H9 (cell line): ENCODE measurements around the gene PEDS1. TPM values are rescaled to one million over a fixed set of nuclear protein-coding genes. Genes with fewer than 3 reads are reported as not detected.

Source experiments
- DNase-seq: peaks from one replicate; pipeline ENCODE4 v3.0.0-alpha.2; 2017
- H2AFZ ChIP-seq: one replicate; pipeline ENCODE4 v1.6.1; 2013; ENCODE audit warnings: mild to moderate bottlenecking, low read length, control low read depth, moderate library complexity
- H2AK5ac ChIP-seq: 2 replicates; pipeline ENCODE4 v1.6.1; 2013; ENCODE audit warnings: low read length, control low read depth, mixed read lengths; ENCODE audit not compliant: insufficient read length
- H2BK120ac ChIP-seq: one replicate; pipeline ENCODE4 v1.6.1; 2013; ENCODE audit warnings: low read depth, mild to moderate bottlenecking, low read length, control low read depth, inconsistent platforms; ENCODE audit not compliant: poor library complexity, severe bottlenecking
- H2BK12ac ChIP-seq: 2 replicates; pipeline ENCODE4 v1.6.1; 2013; ENCODE audit warnings: low read length, control low read depth, mixed read lengths, low read depth; ENCODE audit not compliant: insufficient read length
- H2BK15ac ChIP-seq: 2 replicates; pipeline ENCODE4 v1.6.1; 2013; ENCODE audit warnings: low read depth, low read length, control low read depth
- H2BK20ac ChIP-seq: one replicate; pipeline ENCODE4 v1.6.1; 2013; ENCODE audit warnings: low read depth, mild to moderate bottlenecking, low read length, control low read depth, inconsistent platforms; ENCODE audit not compliant: poor library complexity, severe bottlenecking
- H2BK5ac ChIP-seq: 2 replicates; pipeline ENCODE4 v1.6.1; 2013; ENCODE audit warnings: low read length, control low read depth, mixed read lengths; ENCODE audit not compliant: insufficient read length
- H3K14ac ChIP-seq: 2 replicates; pipeline ENCODE4 v1.6.1; 2013; ENCODE audit warnings: low read length, control low read depth; ENCODE audit not compliant: insufficient read depth
- H3K18ac ChIP-seq: 2 replicates; pipeline ENCODE4 v1.6.1; 2013; ENCODE audit warnings: low read depth, mild to moderate bottlenecking, mixed read lengths, low read length, control low read depth; ENCODE audit not compliant: insufficient read length
- H3K23ac ChIP-seq: 2 replicates; pipeline ENCODE4 v1.6.1; 2013; ENCODE audit warnings: low read length, control low read depth, mixed read lengths, low read depth; ENCODE audit not compliant: insufficient read length
- H3K23me2 ChIP-seq: 2 replicates; pipeline ENCODE4 v1.6.1; 2013; ENCODE audit warnings: low read depth, mild to moderate bottlenecking, mixed read lengths, low read length, control low read depth; ENCODE audit not compliant: insufficient read length, poor library complexity, severe bottlenecking
- H3K27ac ChIP-seq: 2 replicates; pipeline ENCODE4 v1.5.1; 2013; ENCODE audit warnings: low read length, control low read depth, mixed read lengths, low read depth; ENCODE audit not compliant: insufficient read length
- H3K27me3 ChIP-seq: 2 replicates; pipeline ENCODE4 v1.6.1; 2013; ENCODE audit warnings: low read length, control low read depth, inconsistent platforms; ENCODE audit not compliant: insufficient read depth
- H3K4ac ChIP-seq: 2 replicates; pipeline ENCODE4 v1.6.1; 2013; ENCODE audit warnings: low read depth, mild to moderate bottlenecking, control low read depth, inconsistent platforms, low read length, moderate library complexity
- H3K4me1 ChIP-seq: 2 replicates; pipeline ENCODE4 v1.6.1; 2013; ENCODE audit warnings: low read length, control low read depth, inconsistent platforms; ENCODE audit not compliant: insufficient read depth
- H3K4me2 ChIP-seq: 2 replicates; pipeline ENCODE4 v1.6.1; 2013; ENCODE audit warnings: low read length, control low read depth, mixed read lengths; ENCODE audit not compliant: insufficient read length, insufficient read depth
- H3K56ac ChIP-seq: 2 replicates; pipeline ENCODE4 v1.6.1; 2013; ENCODE audit warnings: low read depth, mild to moderate bottlenecking, mixed read lengths, low read length, control low read depth; ENCODE audit not compliant: insufficient read length
- H3K79me1 ChIP-seq: 2 replicates; pipeline ENCODE4 v1.6.1; 2013; ENCODE audit warnings: low read depth, mild to moderate bottlenecking, moderate library complexity, low read length, control low read depth, inconsistent platforms; ENCODE audit not compliant: insufficient read depth, poor library complexity, severe bottlenecking
- H3K79me2 ChIP-seq: 2 replicates; pipeline ENCODE4 v1.6.1; 2013; ENCODE audit warnings: low read length, control low read depth, inconsistent platforms; ENCODE audit not compliant: insufficient read depth
- H3K9ac ChIP-seq: 2 replicates; pipeline ENCODE4 v1.6.1; 2013; ENCODE audit warnings: low read length, control low read depth, mixed read lengths; ENCODE audit not compliant: insufficient read length; ENCODE audit errors: extremely low read depth
- H3K9me3 ChIP-seq: one replicate; pipeline ENCODE4 v1.6.1; 2013; ENCODE audit warnings: low read depth, low read length, inconsistent platforms; ENCODE audit not compliant: control insufficient read depth
- H3T11ph ChIP-seq: one replicate; pipeline ENCODE4 v1.6.1; 2013; ENCODE audit warnings: mild to moderate bottlenecking, low read length, control low read depth, inconsistent platforms
- H4K20me1 ChIP-seq: one replicate; pipeline ENCODE4 v1.6.1; 2013; ENCODE audit not compliant: control insufficient read depth, insufficient read length, insufficient read depth
- H4K5ac ChIP-seq: 2 replicates; pipeline ENCODE4 v1.6.1; 2013; ENCODE audit warnings: low read depth, mild to moderate bottlenecking, mixed read lengths, low read length, control low read depth; ENCODE audit not compliant: insufficient read length
- H4K8ac ChIP-seq: replicated peaks from 2 replicates; pipeline ENCODE4 v1.6.1; 2013; ENCODE audit warnings: low read length, control low read depth, mixed read lengths, low read depth; ENCODE audit not compliant: insufficient read length
- H4K91ac ChIP-seq: 2 replicates; pipeline ENCODE4 v1.6.1; 2013; ENCODE audit warnings: low read depth, mild to moderate bottlenecking, moderate library complexity, mixed read lengths, low read length, control low read depth; ENCODE audit not compliant: insufficient read length
- H3K27ac Mint-ChIP-seq, 3 experiments: 2 replicates in 2 of 3; 3 replicates in 1 of 3; pipeline ENCODE4 v1.8.0; 2020 to 2021; ENCODE audit warnings: mixed read lengths in 3 of 3, mild to moderate bottlenecking in 1 of 3, moderate library complexity in 1 of 3
- H3K27me3 Mint-ChIP-seq: 2 replicates; pipeline ENCODE4 v1.8.0; 2021; ENCODE audit warnings: low read depth, mild to moderate bottlenecking, moderate library complexity, mixed read lengths
- H3K36me3 Mint-ChIP-seq, 3 experiments: 2 replicates in 2 of 3; 3 replicates in 1 of 3; pipeline ENCODE4 v1.8.0; 2020 to 2021; ENCODE audit warnings: low read depth in 3 of 3, mixed read lengths in 3 of 3; ENCODE audit not compliant: insufficient read depth in 1 of 3
- H3K4me1 Mint-ChIP-seq, 2 experiments: 2 replicates each; pipeline ENCODE4 v1.8.0; 2020; ENCODE audit warnings: mixed read lengths in 2 of 2
- H3K4me3 Mint-ChIP-seq, 2 experiments: 2 replicates in 1 of 2; 3 replicates in 1 of 2; pipeline ENCODE4 v1.8.0; 2020 to 2021; ENCODE audit warnings: mild to moderate bottlenecking in 2 of 2, mixed read lengths in 2 of 2, moderate library complexity in 1 of 2
- H3K9me3 Mint-ChIP-seq, 2 experiments: 2 replicates in 1 of 2; 3 replicates in 1 of 2; pipeline ENCODE4 v1.8.0; 2020; ENCODE audit warnings: mild to moderate bottlenecking in 2 of 2, mixed read lengths in 2 of 2, moderate library complexity in 1 of 2
- WGBS: extraction: QIAGEN DNeasy Blood & Tissue Kit; methylation state at CpG from one replicate; pipeline ENCODE4 v1.1.7; 2013; ENCODE audit warnings: missing lambda C conversion rate, low lambda C conversion rate, mixed read lengths; ENCODE audit not compliant: insufficient read length; ENCODE audit errors: extremely low coverage; 5-methylcytosine and 5-hydroxymethylcytosine counted together
- total RNA-seq: library from RNA; stranded (reverse); gene quantifications from 2 replicates; pipeline ENCODE4 v1.2.1, GENCODE V29; 2021
- TF ChIP-seq, protein P1 (sequence below): fragments of 200-600 bp; sonication (generic); conservative IDR thresholded peaks from 3 replicates; pipeline ENCODE4 v1.8.0; 2021; ENCODE audit warnings: antibody characterized with exemption, mild to moderate bottlenecking

PEDS1 gene
- total RNA-seq, 1 experiment from 2014 or later: 29.3 TPM

DNA sequence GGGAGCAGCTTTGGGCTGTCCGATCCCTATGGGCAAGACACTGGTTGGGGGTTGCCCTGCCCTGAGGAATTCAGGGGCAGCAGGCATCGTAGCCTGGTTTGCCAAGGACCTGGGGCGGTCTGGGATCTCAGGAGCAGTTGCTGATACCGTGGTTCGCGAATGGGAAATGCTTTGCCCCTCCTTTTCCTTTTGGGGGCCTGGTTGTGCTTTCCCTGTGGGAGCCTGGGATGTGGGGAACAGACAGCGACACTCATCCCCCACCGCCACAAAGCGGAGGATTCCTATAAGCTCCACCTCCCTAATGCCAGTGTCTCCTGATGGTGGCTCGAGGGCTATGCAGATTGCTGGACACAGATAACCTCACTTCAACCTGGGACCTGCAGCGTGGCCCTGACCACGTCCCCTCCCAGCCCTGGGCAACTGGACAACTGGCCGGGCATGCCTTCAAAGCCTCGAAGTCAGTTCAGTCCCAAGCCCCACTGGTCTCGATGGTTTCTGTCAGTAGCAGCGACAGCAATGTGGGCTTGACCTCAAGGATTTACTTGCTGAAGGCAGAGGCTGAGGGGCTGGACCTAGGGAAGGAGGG, 40.4 kb upstream of the PEDS1 start:
- Histone ChIP-seq H3K4me1 (peaks cover 3% of the 10 kb centered on the region; the same call in 1 of the 2 replicates), H3K18ac (no peak overlapping the region), H3K4me2 (no peak overlapping the region), H4K5ac (no peak overlapping the region), H3K23me2 (peaks cover 5% of the 10 kb centered on the region), H4K8ac (no peak overlapping the region), H3K4ac (no peak overlapping the region), H3K23ac (no peak overlapping the region), H3T11ph (no peak overlapping the region), H3K27me3 (no peaks in the 10 kb centered on the region), H4K20me1 (peaks cover 3% of the 10 kb centered on the region), H3K14ac (no peak overlapping the region; the same call in 1 of the 2 replicates), H2BK15ac (no peak overlapping the region), H2BK5ac (no peak overlapping the region), H3K27ac (no peak overlapping the region), H3K56ac (no peak overlapping the region), H3K9ac (no peak overlapping the region), H2BK20ac (no peak overlapping the region), H3K79me1 (no peaks in the 10 kb centered on the region), H2BK12ac (no peak overlapping the region), H3K79me2 (peaks cover 1% of the 10 kb centered on the region; the same call in 1 of the 2 replicates), H2AFZ (no peak overlapping the region), H4K91ac (no peak overlapping the region), H3K9me3 (no peaks in the 10 kb centered on the region), H2BK120ac (no peak overlapping the region), H2AK5ac (no peak overlapping the region)
- DNase-seq: no peak
- H3K27ac Mint-ChIP-seq: peak overlapping the region in 2 of 3 experiments; percentile 44 to 74; a peak in 2 of 7 replicates
- WGBS: no CpG with 5 or more reads among the region's 16 CpGs
- peaks cover 39 to 53% of the 10 kb centered on the region in 2 experiments for H3K4me1 Mint-ChIP-seq
- TF ChIP-seq, protein P1, sequence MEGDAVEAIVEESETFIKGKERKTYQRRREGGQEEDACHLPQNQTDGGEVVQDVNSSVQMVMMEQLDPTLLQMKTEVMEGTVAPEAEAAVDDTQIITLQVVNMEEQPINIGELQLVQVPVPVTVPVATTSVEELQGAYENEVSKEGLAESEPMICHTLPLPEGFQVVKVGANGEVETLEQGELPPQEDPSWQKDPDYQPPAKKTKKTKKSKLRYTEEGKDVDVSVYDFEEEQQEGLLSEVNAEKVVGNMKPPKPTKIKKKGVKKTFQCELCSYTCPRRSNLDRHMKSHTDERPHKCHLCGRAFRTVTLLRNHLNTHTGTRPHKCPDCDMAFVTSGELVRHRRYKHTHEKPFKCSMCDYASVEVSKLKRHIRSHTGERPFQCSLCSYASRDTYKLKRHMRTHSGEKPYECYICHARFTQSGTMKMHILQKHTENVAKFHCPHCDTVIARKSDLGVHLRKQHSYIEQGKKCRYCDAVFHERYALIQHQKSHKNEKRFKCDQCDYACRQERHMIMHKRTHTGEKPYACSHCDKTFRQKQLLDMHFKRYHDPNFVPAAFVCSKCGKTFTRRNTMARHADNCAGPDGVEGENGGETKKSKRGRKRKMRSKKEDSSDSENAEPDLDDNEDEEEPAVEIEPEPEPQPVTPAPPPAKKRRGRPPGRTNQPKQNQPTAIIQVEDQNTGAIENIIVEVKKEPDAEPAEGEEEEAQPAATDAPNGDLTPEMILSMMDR: no peak
- H3K27me3 Mint-ChIP-seq: no peaks in the 10 kb centered on the region
- peak overlapping the region; percentile 87 to 95 for H3K4me3 Mint-ChIP-seq
- H3K9me3 Mint-ChIP-seq: 0 out of 5 replicates have a peak, but pooled peaks cover 0 to 1% of the 10 kb centered on the region in 2 experiments
- H3K36me3 Mint-ChIP-seq: peaks cover 0 to 5% (median 0%) of the 10 kb centered on the region in 3 experiments; a peak in 4 of 7 replicates
